Chondrocyte (in vitro differentiated cells): Measurements from ENCODE around the gene POFUT2. TPM values are rescaled to one million over a fixed set of nuclear protein-coding genes. Genes with fewer than 3 reads are reported as not detected.

Experiments used
- DNase-seq: peaks from one replicate; pipeline ENCODE4 v3.0.0; 2021; ENCODE audit warnings: mixed read lengths, low spot score
- H3K27ac Mint-ChIP-seq: one replicate; pipeline ENCODE4 v1.8.0; 2021; ENCODE audit warnings: mild to moderate bottlenecking, moderate library complexity, mixed read lengths; ENCODE audit not compliant: unreplicated experiment
- H3K27me3 Mint-ChIP-seq: 2 replicates; pipeline ENCODE4 v1.8.0; 2021; ENCODE audit warnings: low read depth, mixed read lengths
- H3K36me3 Mint-ChIP-seq: 2 replicates; pipeline ENCODE4 v1.8.0; 2021; ENCODE audit warnings: low read depth, mixed read lengths
- H3K4me1 Mint-ChIP-seq: 2 replicates; pipeline ENCODE4 v1.8.0; 2021; ENCODE audit warnings: low read depth, mild to moderate bottlenecking, mixed read lengths
- H3K4me3 Mint-ChIP-seq: one replicate; pipeline ENCODE4 v1.8.0; 2021; ENCODE audit warnings: mild to moderate bottlenecking, moderate library complexity, mixed read lengths; ENCODE audit not compliant: unreplicated experiment
- H3K9me3 Mint-ChIP-seq: 2 replicates; pipeline ENCODE4 v1.8.0; 2021; ENCODE audit warnings: low read depth, mixed read lengths
- total RNA-seq: library from RNA; stranded (reverse); gene quantifications from 3 replicates; pipeline ENCODE4 v1.2.1, GENCODE V29; 2021
- TF ChIP-seq, protein P1 (sequence below): fragments of 200-600 bp; sonication (generic); IDR thresholded peaks from 2 replicates; pipeline ENCODE4 v1.5.0; 2021; ENCODE audit warnings: antibody characterized with exemption, mild to moderate bottlenecking, moderate library complexity

Gene POFUT2
- total RNA-seq, 1 donor from 2014 or later = 73.6 TPM

DNA sequence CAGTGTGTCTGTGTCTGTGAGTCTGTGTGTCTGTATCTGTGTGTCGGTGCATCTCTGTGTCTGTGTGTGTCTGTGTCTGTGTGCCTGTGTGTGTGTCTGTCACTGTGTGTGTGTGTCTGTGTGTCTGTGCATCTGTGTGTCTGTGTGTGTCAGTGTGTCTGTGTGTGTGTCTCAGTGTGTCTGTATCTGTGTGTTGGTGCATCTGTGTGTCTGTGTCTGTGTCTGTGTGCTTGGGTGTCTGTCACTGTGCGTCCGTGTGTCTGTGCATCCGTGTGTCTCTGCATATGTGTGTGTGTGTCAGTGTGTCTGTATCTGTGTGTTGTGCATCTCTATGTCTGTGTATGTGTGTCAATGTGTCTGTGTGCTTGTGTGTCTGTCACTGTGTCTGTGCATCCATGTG is 44.7 kb upstream of the POFUT2 start:
- peak overlapping the region; percentile 42 for H3K27ac Mint-ChIP-seq
- H3K9me3 Mint-ChIP-seq = no peaks in the 10 kb centered on the region
- DNase-seq = no peak
- TF ChIP-seq, protein P1, sequence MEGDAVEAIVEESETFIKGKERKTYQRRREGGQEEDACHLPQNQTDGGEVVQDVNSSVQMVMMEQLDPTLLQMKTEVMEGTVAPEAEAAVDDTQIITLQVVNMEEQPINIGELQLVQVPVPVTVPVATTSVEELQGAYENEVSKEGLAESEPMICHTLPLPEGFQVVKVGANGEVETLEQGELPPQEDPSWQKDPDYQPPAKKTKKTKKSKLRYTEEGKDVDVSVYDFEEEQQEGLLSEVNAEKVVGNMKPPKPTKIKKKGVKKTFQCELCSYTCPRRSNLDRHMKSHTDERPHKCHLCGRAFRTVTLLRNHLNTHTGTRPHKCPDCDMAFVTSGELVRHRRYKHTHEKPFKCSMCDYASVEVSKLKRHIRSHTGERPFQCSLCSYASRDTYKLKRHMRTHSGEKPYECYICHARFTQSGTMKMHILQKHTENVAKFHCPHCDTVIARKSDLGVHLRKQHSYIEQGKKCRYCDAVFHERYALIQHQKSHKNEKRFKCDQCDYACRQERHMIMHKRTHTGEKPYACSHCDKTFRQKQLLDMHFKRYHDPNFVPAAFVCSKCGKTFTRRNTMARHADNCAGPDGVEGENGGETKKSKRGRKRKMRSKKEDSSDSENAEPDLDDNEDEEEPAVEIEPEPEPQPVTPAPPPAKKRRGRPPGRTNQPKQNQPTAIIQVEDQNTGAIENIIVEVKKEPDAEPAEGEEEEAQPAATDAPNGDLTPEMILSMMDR = no peak
- no peak overlapping the region for H3K4me3 Mint-ChIP-seq
- H3K27me3 Mint-ChIP-seq = no peaks in the 10 kb centered on the region
- peaks cover 61% of the 10 kb centered on the region for H3K4me1 Mint-ChIP-seq
- H3K36me3 Mint-ChIP-seq = no peaks in the 10 kb centered on the region

DNA sequence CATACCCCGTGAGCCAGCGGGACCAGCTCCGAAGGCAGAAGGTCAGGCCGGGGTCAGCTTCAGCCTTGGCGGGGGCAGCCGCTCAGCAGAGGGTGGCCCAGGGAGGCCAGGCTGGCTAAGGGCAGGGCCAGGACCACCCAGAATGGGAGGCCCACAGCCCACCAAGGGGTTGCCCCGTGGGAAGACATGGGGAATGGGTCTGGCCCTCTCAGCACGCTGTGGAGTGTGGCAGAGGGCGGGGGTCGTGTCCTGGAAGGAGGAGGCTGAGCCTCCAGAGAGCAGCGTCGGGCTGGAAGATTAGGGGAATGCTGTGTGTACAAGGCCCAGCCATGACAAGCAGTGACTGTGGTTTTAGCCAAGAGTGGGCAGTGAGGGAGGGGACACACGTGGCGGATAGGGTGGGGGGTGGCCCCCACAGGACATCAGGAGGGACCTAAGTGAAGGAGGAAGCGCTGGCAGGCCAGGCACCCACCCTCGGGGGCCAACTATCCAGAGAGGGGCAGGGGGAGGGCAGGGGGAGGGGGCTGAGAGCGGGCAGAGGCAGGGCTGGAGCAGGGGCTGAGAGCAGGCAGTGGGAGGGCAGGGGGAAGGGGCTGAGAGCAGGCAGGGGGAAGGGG is 43.9 kb upstream of the POFUT2 start:
- Mint-ChIP-seq H3K27me3 (no peaks in the 10 kb centered on the region), H3K36me3 (no peaks in the 10 kb centered on the region), H3K4me1 (peaks cover 64% of the 10 kb centered on the region), H3K27ac (peak overlapping the region; percentile 98), H3K9me3 (no peaks in the 10 kb centered on the region), H3K4me3 (no peak overlapping the region)
- DNase-seq = peak; percentile 79
- TF ChIP-seq, protein P1 = no peak

DNA sequence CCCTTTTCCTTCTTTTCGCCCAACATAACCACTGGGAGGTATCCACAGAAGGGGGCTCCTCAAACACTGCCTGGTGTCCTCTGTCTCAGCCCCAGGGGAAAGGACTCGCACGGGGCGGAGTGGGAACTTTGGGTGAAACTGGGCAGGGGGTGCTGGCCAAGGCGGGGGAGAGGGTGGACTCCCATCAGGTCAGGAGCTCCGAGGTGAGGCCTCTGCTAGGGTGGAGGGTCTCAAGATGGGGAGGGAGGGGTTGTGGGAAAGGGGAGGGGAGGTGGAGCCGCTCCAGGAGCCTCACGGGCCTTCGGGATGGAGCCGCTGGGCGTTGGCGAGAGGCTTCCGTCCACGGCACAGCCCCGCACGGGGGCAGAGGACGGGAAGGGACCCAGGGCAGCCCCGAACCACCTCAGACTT is 43.2 kb upstream of the POFUT2 start:
- Mint-ChIP-seq H3K36me3 (no peaks in the 10 kb centered on the region), H3K27ac (peak overlapping the region; percentile 98), H3K9me3 (no peaks in the 10 kb centered on the region), H3K4me1 (peaks cover 67% of the 10 kb centered on the region), H3K27me3 (no peaks in the 10 kb centered on the region), H3K4me3 (no peak overlapping the region)
- TF ChIP-seq, protein P1 = no peak
- DNase-seq = peak; percentile 67

DNA sequence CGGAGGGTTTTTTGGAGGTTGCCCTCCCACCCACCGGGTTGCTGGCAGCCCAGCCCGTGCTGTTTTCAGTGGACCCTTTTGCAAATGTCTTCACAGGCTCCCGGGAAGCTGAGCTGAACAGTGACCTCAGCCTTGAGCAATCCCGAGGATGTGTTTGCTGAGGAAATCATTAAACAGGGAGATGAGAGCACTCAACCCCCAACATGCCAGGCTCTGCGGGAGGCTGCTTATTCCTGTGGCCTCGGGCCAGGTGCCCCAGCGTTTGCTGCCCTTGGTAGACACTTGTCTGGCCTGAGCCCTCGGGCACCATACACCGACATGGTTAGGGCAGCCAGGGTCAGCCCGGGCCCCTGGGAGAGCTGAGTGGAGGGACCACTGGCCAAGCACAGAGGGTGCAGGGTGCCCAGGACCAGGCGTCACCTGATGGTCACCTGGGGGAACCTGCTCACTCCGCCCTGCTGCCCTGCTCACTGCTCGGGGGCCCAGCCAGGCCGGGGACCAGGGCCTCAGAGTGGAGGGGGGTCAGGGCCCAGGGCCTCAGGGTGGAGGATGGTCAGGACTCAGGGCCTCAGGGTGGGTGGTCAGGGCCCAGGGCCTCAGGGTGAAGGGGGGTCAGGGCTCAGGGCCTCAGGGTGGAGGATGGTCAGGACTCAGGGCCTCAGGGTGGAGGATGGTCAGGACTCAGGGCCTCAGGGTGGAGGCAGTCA is 42.5 kb upstream of the POFUT2 start:
- no peaks in the 10 kb centered on the region for H3K9me3 Mint-ChIP-seq
- no peaks in the 10 kb centered on the region for H3K36me3 Mint-ChIP-seq
- peak; percentile 94 for DNase-seq
- no peaks in the 10 kb centered on the region for H3K27me3 Mint-ChIP-seq
- TF ChIP-seq, protein P1 = no peak
- peak overlapping the region; percentile 53 for H3K4me3 Mint-ChIP-seq
- H3K4me1 Mint-ChIP-seq = peaks cover 72% of the 10 kb centered on the region
- peak overlapping the region; percentile 98 for H3K27ac Mint-ChIP-seq

DNA sequence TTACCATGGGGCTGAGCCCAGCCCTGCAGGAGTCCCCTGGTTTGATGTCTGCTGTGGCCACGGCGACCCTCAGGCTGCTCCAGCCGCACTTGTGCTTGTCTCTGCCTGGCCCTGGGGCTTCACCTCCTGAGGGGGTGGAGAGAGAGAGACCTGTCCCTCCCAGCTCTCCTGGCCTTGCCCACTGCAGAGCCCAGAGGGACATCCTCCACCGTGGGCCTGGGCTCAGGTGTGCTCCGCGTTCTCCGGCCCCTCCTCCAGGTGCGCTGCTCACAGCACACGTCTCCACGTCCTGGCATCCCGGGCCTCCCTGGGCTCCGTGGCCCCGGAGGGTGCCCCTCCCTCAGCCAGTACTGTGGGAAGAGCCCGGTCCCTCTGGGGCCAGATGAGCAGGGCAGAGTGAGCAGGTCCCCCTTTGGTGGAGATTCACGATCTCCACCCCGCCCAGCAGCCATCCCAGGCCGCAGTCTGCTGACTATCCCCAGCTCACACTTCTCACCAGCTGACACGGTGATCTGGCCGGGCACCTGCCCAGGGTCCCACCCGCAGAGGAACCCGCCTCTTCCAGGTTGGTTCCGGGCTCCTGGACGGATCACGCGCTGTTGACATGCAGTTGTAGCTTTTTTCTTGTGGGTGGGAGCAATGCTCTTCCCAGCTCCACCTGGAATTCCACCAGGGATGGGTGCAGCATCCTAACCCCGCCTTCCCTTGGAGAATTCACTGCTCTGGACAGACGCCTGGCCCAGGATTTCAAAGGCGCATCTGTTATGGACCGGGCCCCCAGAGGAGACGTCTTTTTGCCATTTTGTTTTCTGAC is 41.8 kb upstream of the POFUT2 start:
- H3K27me3 Mint-ChIP-seq = no peaks in the 10 kb centered on the region
- TF ChIP-seq, protein P1 = no peak
- peaks cover 72% of the 10 kb centered on the region for H3K4me1 Mint-ChIP-seq
- H3K36me3 Mint-ChIP-seq = no peaks in the 10 kb centered on the region
- peak overlapping the region; percentile 53 for H3K4me3 Mint-ChIP-seq
- peak overlapping the region; percentile 98 for H3K27ac Mint-ChIP-seq
- H3K9me3 Mint-ChIP-seq = no peaks in the 10 kb centered on the region
- DNase-seq = peak; percentile 82
